HG02981 (cell line): ENCODE measurements around the gene VPS33B.

ENCODE experiments used
- ATAC-seq: cut with Tn5 transposase; IDR thresholded peaks from one replicate; pipeline ENCODE4 v1.9.1; 2021; ENCODE audit warnings: mild to moderate bottlenecking, moderate library complexity; ENCODE audit not compliant: unreplicated experiment

The VPS33B gene

GRCh38 chr15:90982135-90982534 is 40.3 kb downstream of the VPS33B start:
- no peak for ATAC-seq

DNA sequence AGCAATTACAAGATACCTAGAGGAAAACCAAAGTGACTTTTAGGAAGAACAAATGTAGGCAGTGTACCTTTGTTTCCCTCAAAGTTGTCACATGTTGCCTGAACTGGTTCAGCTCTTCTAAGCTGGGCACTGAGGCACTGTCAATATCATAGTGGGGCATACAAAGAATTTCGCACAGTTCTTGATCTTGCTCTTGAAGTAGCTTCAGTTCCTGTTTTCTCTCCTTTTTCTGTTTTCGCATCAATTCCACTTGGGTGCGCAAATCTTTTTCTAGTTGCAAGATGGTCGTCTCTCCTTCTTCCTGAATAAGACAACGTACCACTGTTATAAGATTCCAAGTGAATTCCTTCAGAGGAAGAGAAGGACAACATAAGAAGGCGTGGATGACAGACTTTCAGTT is 40.7 kb downstream of the VPS33B start:
- peak; percentile 77 for ATAC-seq

DNA sequence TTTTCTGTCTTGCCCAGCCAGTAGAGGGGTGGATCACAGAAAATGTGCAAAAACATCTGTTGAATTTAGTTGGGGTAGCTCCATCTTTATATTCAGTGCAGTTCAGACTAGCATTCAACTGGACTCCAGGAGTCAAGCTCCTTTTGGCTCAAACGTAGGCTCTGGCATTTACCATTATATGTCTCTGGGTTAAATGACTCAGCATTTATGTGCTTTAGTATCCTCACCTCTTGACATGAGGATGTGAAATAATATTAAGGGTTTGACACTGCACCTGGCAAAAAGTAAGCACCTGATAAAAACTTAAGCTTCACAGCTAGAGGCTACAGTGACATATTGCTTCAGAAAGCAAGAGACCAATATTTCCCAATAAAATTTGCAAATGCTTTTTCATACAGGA is 42.8 kb downstream of the VPS33B start:
- ATAC-seq: no peak

- no peak for ATAC-seq
These were observed 48.2 kb downstream of the VPS33B start for GRCh38 chr15:90974216-90974615.

- ATAC-seq: no peak
These were observed 50.3 kb downstream of the VPS33B start for GRCh38 chr15:90972133-90972532.

DNA sequence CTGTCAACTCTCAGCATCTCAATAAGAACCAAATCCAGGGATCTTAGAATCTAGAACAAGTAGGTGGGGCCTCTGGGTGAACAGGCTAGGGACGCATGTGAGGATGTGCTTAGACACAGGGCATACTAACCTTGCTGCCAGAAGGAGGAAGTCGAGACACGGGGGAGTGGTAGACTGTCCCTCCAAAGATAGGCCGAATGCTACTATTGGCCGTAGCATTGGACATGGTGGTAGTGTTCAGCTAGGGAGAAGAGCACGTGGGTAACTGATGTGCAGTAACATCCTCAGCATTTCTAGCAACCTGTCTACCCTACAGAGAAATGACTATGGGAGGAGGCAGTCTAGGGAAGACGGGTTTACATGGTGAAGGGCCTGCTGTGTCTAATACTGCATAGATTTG is 52.1 kb downstream of the VPS33B start:
- ATAC-seq: no peak

GRCh38 chr15:90968434-90968833 is 54.0 kb downstream of the VPS33B start:
- no peak for ATAC-seq

DNA sequence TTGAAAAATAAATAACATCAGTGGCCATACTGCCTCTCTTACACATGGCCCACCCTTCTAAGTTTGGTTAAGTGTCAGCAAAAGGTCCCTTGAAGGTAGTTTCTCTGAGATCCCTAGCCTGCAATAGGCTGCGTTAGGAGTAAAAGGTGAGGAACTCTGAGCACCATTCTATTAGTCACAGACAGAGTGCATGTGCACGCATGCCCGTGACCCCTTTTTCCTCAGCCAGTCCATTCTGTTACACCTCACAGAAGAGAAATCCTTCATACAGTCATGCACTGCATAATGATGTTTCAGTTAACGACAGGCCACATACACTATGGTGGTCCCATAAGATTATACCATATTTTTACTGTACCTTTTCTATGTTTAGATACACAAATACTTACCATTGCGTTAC is 55.2 kb downstream of the VPS33B start:
- no peak for ATAC-seq

GRCh38 chr15:90966262-90966661 is 56.1 kb downstream of the VPS33B start:
- no peak for ATAC-seq

DNA sequence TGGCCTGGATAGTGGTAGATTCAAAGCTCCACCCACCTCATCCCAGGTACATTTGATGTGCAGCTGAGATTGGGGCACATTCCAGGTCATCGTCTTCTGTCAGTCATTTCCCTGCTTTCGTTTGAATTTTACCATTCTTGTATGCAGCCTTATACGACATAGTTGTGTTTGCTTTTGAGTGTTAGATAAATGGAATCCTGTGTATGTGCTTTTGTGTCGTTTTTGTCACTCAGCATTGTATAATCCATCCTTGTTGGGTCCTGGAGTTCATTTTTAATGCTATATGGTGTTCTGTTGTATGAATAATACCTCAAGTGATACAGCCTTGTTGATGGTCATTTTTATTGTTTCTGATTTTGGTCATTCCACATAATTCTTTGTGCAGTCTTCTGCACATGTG is 60.4 kb downstream of the VPS33B start:
- ATAC-seq: no peak

DNA sequence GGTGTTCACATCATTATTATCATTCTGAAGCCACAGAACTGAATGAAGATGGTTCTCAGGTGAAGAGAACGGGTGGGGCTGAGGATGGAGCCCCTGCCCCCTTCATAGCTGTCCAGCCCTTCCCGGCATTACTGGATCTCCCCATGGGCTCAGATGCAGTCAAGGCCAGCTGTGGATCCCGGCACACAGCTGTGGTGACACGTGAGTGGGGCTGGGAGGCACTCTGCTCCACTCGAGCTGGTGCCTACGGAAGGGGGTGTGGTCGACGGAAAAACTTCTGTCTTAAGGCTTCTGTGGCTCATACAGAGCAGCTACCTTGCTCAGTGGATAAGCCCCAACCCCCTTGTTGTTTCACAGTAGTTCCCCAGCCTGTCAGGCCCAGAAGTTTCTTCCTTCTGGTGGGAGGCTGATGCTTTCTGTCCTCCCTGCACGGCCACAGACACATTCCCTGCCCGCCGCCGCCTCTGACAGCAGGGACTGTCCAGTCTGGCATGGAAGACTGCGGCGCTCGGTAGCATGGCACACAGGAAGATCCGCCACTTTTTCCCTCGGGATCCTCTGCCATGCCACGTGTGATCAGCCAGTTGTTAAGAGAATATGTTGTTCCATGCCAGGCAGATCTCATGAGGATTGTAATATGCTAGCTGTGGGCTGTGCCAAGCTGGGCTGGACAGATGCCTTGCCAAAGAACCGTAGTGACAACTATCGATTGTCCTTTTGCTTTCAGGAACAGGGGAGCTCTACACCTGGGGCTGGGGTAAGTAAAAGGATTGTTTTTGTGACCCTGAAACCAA is 61.9 kb downstream of the VPS33B start:
- no peak for ATAC-seq

- ATAC-seq: no peak
These were observed 62.5 kb downstream of the VPS33B start for GRCh38 chr15:90959894-90960293.

GRCh38 chr15:90959028-90959595 is 63.3 kb downstream of the VPS33B start:
- no peak for ATAC-seq

DNA sequence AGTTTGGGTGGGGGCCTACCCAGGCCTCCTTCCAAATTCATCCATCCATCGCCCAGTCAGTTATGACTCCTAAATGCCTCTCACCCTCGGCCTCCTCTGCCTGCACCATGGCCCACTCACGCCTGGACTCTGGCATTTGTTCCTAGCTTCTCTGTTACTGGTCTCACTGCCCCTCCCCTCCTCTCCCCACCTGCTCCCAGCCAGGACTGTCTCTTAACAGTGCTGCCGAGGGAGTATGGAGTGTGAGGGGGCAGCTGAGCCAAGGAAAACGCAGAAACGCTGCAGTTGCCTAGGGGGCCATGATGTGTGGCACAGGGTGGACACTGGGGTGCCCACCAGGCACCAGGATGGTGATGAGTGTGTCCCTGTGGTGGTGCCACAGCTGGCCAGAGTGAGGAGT is 64.6 kb downstream of the VPS33B start:
- no peak for ATAC-seq

DNA sequence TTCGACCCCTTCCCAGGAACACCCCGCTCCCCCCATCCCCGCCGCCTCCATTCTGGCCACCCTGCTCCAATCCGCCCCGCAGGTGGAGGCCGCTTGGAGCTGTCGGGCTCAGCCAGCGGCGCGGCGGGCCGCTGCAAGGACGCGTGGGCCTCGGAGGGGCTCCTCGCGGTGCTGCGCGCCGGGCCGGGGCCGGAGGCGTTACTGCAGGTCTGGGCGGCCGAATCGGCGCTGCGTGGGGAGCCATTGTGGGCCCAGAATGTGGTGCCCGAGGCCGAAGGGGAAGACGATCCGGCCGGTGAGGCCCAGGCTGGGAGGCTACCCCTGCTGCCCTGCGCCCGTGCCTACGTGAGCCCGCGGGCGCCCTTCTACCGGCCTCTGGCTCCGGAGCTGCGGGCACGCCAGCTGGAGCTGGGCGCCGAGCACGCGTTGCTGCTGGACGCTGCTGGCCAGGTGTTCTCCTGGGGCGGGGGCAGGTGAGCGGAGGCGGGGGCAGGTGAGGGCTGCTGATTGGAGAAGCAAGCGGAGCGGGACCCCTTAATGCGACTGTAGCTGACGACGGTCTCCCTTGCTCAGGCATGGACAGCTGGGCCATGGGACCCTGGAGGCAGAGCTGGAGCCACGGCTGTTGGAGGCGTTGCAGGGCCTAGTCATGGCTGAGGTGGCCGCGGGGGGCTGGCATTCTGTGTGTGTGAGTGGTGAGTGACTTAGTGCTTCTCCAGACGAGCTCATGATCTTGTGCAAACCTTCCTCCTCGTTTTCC is 65.2 kb downstream of the VPS33B start:
- ATAC-seq: no peak

DNA sequence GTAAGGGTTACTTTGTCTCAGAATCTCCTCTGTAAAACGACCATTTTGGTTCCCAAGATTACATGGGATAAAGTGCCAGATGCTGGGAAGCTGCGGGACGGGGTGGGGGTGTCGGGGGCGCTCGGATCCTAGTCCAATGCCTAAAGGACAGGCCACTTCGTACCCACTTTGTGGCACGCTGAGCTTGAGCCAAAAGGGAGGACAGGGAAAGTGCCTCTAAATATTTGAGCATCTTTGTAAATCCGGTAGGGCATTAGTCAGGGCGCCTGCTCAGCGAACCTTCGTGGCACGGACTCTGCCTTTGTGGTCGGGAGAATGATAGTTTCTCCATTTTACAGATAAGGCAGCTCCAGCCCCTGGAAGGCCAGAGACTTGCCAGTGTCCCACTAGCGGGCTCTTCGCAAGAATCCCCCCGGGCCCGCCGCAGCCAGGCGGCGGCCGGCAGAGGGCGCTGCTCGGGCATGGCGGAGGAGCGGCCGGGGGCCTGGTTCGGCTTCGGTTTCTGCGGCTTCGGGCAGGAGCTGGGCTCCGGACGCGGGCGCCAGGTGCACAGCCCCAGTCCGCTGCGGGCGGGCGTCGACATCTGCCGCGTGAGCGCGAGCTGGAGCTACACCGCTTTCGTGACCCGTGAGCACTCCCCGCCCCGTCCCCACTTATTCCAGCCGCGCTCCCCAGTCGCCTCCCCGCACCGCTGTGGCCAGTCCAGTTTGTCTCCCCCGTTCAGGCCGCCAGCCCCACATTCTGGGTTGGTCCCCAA is 65.9 kb downstream of the VPS33B start:
- ATAC-seq: peak; percentile 25

- ATAC-seq: no peak
These were observed 66.6 kb downstream of the VPS33B start for GRCh38 chr15:90955624-90956273.

- peak; percentile 93 for ATAC-seq
These were observed 67.4 kb downstream of the VPS33B start, which contains the start of gene RCCD1 for GRCh38 chr15:90954712-90955623. RCCD1 (plus strand) TSS chr15:90954884; CDS start chr15:90956735, 1,851 bp downstream.

GRCh38 chr15:90953947-90954711 is 68.3 kb downstream of the VPS33B start:
- no peak for ATAC-seq
